Esophagus muscularis mucosa (tissue), 2 donors: ENCODE measurements around the gene CEP20.

Source experiments
- POLR2A ChIP-seq: fragments of 450-650 bp; IDR thresholded peaks from one replicate; pipeline ENCODE4 v1.6.1; 2017; ENCODE audit warnings: antibody characterized with exemption, moderate library complexity, mild to moderate bottlenecking, low read depth
- POLR2AphosphoS5 ChIP-seq, 2 donors: sonication (generic); formaldehyde crosslinking; IDR thresholded peaks; one replicate each; pipeline ENCODE4 v1.6.1; 2017; ENCODE audit warnings: antibody characterized with exemption in 2 of 2

GRCh38 chr16:15825750-15826305 lies 62.6 kb downstream of the CEP20 start:
- TF ChIP-seq POLR2A = no peak
- TF ChIP-seq POLR2AphosphoS5 (IDR thresholded peaks at IDR 0.05) = peak; percentile 31 to 76
